Panc1 (cell line): ENCODE measurements around the gene MCF2L2.

Experiments
- POLR2AphosphoS5 ChIP-seq: IDR thresholded peaks from 2 replicates; pipeline ENCODE4 v1.6.1; 2012; ENCODE audit warnings: mild to moderate bottlenecking, low read depth, low read length, moderate library complexity
- TF ChIP-seq, protein P1 (sequence below): fragments of 450-650 bp; IDR thresholded peaks from 2 replicates; pipeline ENCODE4 v1.5.1; 2017; ENCODE audit warnings: mild to moderate bottlenecking

- TF ChIP-seq, protein P1, sequence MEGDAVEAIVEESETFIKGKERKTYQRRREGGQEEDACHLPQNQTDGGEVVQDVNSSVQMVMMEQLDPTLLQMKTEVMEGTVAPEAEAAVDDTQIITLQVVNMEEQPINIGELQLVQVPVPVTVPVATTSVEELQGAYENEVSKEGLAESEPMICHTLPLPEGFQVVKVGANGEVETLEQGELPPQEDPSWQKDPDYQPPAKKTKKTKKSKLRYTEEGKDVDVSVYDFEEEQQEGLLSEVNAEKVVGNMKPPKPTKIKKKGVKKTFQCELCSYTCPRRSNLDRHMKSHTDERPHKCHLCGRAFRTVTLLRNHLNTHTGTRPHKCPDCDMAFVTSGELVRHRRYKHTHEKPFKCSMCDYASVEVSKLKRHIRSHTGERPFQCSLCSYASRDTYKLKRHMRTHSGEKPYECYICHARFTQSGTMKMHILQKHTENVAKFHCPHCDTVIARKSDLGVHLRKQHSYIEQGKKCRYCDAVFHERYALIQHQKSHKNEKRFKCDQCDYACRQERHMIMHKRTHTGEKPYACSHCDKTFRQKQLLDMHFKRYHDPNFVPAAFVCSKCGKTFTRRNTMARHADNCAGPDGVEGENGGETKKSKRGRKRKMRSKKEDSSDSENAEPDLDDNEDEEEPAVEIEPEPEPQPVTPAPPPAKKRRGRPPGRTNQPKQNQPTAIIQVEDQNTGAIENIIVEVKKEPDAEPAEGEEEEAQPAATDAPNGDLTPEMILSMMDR: no peak
- no peak for TF ChIP-seq POLR2AphosphoS5
These were observed 207.6 kb downstream of the MCF2L2 start for GRCh38 chr3:183220828-183221227.
